Measurements from ENCODE around the gene SELE. TPM values are rescaled to one million over a fixed set of nuclear protein-coding genes. Genes with fewer than 3 reads are reported as not detected.

Gene SELE, protein sequence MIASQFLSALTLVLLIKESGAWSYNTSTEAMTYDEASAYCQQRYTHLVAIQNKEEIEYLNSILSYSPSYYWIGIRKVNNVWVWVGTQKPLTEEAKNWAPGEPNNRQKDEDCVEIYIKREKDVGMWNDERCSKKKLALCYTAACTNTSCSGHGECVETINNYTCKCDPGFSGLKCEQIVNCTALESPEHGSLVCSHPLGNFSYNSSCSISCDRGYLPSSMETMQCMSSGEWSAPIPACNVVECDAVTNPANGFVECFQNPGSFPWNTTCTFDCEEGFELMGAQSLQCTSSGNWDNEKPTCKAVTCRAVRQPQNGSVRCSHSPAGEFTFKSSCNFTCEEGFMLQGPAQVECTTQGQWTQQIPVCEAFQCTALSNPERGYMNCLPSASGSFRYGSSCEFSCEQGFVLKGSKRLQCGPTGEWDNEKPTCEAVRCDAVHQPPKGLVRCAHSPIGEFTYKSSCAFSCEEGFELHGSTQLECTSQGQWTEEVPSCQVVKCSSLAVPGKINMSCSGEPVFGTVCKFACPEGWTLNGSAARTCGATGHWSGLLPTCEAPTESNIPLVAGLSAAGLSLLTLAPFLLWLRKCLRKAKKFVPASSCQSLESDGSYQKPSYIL
- total RNA-seq: not detected

DNA sequence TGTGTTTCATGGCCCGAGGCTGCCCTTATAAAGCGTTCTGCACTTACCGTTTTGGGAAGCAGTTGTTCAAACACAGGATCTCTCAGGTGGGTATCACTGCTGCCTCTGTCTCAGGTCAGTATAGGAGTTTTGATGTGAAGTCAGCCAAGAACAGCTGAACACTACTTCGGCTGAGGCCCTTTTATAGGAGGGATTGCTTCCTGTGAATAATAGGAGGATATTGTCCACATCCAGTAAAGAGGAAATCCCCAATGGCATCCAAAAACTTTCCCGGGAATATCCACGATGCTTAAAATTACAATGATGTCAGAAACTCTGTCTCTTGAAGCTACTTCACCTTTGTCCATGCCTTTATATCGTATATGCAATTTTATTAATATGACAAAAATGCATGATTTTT lies at the start of gene SELE:
Gene SELE, minus strand, starts transcription at position 156 of the 400 bp plus-strand sequence. CDS start 467 bp downstream, outside the sequence.
- no peaks in the 10 kb centered on the region for H3K4me1 Mint-ChIP-seq
- ATAC-seq (replicated peaks): no peak
- H3K36me3 Mint-ChIP-seq (ENCODE audit: low read depth): no peaks in the 10 kb centered on the region
- no peaks in the 10 kb centered on the region for H3K9me3 Mint-ChIP-seq
- peaks cover 20% of the 10 kb centered on the region for H3K27me3 Mint-ChIP-seq
- H3K4me3 Mint-ChIP-seq: no peak within 1 kb of the TSS
- H3K27ac Mint-ChIP-seq: no peak within 1 kb of the TSS

DNA sequence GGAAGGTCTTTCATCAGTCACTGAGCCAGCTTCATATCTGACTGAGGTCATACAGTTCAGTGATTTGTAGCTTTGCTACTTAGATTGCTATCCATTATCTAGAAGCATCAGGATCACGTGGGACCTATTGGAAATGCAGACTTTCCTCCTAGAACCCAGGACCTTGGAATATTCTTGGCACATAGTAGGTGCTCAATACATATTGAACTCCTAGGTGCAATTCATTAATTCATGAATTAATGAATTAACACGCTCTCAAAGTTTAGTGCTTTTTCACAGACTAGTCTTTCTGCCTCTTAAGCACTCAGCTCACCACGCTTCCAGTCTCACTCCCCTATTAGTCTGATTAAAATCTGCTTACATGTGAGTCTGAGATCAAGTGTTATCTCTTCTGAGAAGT lies 48.7 kb upstream of the SELE start:
- Mint-ChIP-seq H3K36me3 (ENCODE audit: low read depth) (no peaks in the 10 kb centered on the region), H3K4me1 (no peaks in the 10 kb centered on the region), H3K4me3 (no peak overlapping the region), H3K27ac (no peak overlapping the region), H3K9me3 (no peaks in the 10 kb centered on the region), H3K27me3 (peaks cover 29% of the 10 kb centered on the region)
- ATAC-seq (replicated peaks): no peak

DNA sequence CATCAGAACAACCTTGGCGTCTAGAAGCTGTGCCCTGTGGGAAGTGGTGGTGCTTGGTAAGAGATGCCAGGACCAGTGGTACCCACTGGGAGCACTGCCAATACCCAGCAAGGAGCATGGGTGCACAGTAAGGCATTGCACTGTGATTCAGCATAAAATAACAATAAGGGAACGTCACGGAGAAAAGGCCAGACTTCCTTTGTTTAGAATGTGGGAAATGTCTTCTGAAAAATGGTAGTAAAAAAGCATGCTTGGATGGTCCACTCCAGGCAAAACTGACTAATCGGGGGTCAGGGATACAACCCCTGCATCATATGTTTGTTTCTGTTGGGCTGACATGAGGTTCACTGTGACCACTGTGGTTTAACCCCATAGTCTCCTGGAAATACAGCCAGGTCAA lies 46.1 kb upstream of the SELE start:
- ATAC-seq (replicated peaks): no peak
- Mint-ChIP-seq H3K36me3 (ENCODE audit: low read depth) (no peaks in the 10 kb centered on the region), H3K27me3 (peaks cover 21% of the 10 kb centered on the region), H3K9me3 (no peaks in the 10 kb centered on the region), H3K4me1 (no peaks in the 10 kb centered on the region), H3K4me3 (no peak overlapping the region), H3K27ac (no peak overlapping the region)

DNA sequence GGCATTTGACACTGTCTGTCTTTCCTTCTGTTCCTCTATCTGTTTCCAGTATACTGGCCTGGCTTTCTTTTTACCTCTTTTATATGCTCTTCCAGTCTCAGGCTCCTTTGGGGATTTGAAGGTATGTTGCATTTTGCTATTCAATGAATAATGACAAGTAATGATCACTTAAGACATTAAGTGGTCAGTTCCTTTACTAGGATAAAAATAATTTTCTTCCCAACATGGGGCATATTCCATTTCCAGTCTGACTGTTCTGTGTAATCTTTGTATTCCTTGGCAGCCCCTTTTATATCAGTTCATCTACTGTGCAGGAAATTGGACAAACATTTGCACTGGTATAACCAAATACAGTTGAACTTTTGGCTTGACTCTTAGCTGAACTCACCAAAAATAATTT lies 45.3 kb upstream of the SELE start:
- no peak for ATAC-seq (replicated peaks)
- no peaks in the 10 kb centered on the region for H3K9me3 Mint-ChIP-seq
- no peaks in the 10 kb centered on the region for H3K4me1 Mint-ChIP-seq
- no peak overlapping the region for H3K4me3 Mint-ChIP-seq
- H3K36me3 Mint-ChIP-seq (ENCODE audit: low read depth): no peaks in the 10 kb centered on the region
- peaks cover 16% of the 10 kb centered on the region for H3K27me3 Mint-ChIP-seq
- H3K27ac Mint-ChIP-seq: no peak overlapping the region

DNA sequence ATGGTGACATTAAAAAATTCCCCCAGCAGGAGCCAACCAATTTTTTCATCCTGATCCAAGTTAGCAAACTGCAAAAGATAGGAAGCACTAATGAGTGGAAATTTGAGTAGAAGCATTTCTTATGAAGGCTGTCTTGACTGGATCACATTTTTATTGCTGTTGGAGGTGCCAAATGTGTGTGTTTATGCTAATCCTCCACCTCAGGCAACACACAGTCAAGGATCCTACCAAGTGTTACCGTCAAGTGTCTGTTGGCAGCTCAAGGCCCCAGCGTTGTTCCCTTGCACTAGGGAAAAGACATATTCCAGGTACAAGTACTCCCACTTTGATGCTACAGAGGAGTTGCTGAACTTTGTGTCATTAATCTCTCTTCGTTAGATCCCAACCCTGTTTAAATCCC lies 42.6 kb upstream of the SELE start:
- no peak overlapping the region for H3K27ac Mint-ChIP-seq
- no peak for ATAC-seq (replicated peaks)
- H3K4me3 Mint-ChIP-seq: no peak overlapping the region
- H3K36me3 Mint-ChIP-seq (ENCODE audit: low read depth): no peaks in the 10 kb centered on the region
- H3K4me1 Mint-ChIP-seq: no peaks in the 10 kb centered on the region
- H3K27me3 Mint-ChIP-seq: peaks cover 4% of the 10 kb centered on the region
- H3K9me3 Mint-ChIP-seq: no peaks in the 10 kb centered on the region

DNA sequence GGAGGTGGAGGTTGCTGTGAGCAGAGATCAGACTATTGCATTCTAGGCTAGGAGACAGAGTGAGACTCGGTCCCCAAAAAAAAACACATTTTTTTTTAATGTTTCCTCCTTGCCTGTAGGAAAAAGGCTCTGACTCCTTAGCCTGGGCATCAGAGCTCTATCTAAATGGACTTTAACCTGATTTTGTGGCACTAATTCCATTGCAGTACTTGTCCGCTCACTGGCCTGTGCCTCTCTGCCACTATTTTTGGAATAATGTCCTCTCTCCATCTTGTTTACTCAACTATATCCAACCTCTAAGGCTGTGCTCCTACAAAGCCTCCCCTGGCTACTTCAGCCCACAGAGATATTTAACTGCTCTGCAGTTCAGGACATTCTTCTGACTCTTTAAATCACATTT lies 34.3 kb upstream of the SELE start:
- Mint-ChIP-seq H3K36me3 (ENCODE audit: low read depth) (no peaks in the 10 kb centered on the region), H3K4me3 (no peak overlapping the region), H3K4me1 (no peaks in the 10 kb centered on the region), H3K27me3 (peaks cover 4% of the 10 kb centered on the region), H3K27ac (no peak overlapping the region), H3K9me3 (no peaks in the 10 kb centered on the region)
- no peak for ATAC-seq (replicated peaks)

DNA sequence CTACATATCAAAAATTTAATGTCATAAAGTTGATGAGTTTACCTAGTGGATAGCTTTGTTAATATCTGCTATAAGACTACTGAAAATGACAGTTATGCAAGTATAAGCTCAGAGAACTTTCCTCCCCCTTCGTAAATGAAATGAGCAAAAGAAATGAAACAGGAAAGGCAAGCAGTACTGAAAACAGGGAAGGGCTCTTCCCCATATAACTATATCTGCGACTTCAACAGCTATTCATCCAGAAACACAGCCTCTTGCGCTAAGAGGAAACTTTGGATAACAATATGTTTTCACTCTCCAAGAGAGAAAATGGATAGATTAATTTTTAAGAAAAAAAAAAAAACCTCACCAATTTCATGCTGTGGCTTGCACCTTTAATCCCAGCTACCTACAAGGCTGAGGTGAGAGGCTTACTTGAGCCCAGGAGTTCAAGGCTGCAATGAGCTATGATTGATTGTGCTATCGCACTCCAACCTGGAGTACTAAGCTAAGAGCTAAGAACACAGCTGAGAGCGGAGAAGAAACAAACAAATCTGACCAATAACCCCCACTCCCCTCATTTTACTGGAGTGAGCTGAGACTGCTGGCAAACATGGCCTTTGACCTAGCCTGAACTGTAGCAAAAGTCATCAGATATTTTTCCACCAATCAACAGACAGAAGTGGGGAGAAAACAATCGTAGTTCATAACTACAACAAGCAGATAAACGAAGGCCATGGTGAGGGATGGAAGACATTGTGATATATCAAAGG lies 31.9 kb upstream of the SELE start:
- H3K4me3 Mint-ChIP-seq: no peak overlapping the region
- no peaks in the 10 kb centered on the region for H3K4me1 Mint-ChIP-seq
- H3K27me3 Mint-ChIP-seq: peaks cover 4% of the 10 kb centered on the region
- no peak overlapping the region for H3K27ac Mint-ChIP-seq
- no peak for ATAC-seq (replicated peaks)
- H3K36me3 Mint-ChIP-seq (ENCODE audit: low read depth): no peaks in the 10 kb centered on the region
- H3K9me3 Mint-ChIP-seq: no peaks in the 10 kb centered on the region

DNA sequence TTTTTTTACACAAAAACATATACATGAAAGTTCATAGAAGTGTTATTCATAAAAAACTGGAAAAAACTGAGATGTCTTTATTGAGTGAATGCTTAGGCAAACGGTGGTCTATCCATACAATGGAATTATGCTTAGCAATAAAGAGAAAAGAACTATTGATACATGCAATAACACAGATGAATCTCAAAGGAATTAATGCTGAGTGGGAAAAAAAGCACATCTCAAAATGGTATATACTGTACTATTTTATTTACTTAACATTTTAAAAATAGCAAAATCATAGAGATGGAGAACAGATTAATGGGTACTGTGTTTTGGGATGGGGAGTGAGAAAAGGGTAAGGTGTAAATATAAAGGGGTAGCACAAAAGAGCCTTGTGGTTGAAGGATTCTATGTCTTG lies 31.0 kb upstream of the SELE start:
- Mint-ChIP-seq H3K9me3 (no peaks in the 10 kb centered on the region), H3K27ac (no peak overlapping the region), H3K4me3 (no peak overlapping the region), H3K36me3 (ENCODE audit: low read depth) (no peaks in the 10 kb centered on the region), H3K27me3 (peaks cover 4% of the 10 kb centered on the region), H3K4me1 (no peaks in the 10 kb centered on the region)
- ATAC-seq (replicated peaks): no peak

DNA sequence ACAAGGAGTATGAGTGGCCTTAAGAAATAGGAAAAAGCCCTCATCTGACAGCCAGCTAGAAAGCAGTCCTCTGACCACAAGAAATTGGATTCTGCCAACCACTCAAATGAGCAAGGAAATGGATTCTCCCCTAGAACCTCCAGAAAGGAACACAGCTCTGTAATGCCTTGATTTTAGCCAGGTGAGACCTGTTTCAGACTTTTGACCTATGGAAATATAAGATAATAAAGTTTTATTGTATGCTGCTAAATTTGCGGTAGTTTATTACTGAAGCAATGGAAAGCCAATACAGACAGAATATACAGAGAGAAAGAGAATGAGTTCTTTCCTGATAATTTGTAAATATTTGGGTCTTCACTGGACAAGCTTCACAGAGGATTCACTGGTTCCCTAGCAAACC lies 28.8 kb upstream of the SELE start:
- H3K4me3 Mint-ChIP-seq: no peak overlapping the region
- H3K36me3 Mint-ChIP-seq (ENCODE audit: low read depth): no peaks in the 10 kb centered on the region
- H3K27me3 Mint-ChIP-seq: peaks cover 6% of the 10 kb centered on the region
- no peak overlapping the region for H3K27ac Mint-ChIP-seq
- no peaks in the 10 kb centered on the region for H3K4me1 Mint-ChIP-seq
- ATAC-seq (replicated peaks): no peak
- H3K9me3 Mint-ChIP-seq: no peaks in the 10 kb centered on the region

DNA sequence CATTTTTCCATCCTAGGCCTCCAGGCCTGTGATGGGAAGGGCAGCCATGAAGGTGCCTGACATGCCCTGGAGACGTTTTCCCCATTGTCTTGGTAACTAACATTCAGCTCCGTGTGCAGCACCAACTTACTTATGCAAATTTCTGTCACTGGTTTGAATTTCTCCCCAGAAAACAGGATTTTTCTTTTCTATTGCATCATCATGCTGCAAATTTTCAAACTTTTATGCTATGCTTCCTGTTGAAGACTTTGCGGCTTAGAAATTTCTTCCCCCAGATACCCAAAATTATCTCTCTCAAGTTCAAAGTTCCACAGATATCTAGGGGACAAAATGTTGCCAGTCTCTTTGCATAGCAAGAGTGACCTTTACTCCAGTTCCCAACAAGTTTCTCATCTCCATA lies 25.2 kb upstream of the SELE start:
- Mint-ChIP-seq H3K36me3 (ENCODE audit: low read depth) (no peaks in the 10 kb centered on the region), H3K27me3 (peaks cover 12% of the 10 kb centered on the region), H3K9me3 (no peaks in the 10 kb centered on the region), H3K4me3 (no peak overlapping the region), H3K27ac (no peak overlapping the region), H3K4me1 (no peaks in the 10 kb centered on the region)
- ATAC-seq (replicated peaks): no peak

DNA sequence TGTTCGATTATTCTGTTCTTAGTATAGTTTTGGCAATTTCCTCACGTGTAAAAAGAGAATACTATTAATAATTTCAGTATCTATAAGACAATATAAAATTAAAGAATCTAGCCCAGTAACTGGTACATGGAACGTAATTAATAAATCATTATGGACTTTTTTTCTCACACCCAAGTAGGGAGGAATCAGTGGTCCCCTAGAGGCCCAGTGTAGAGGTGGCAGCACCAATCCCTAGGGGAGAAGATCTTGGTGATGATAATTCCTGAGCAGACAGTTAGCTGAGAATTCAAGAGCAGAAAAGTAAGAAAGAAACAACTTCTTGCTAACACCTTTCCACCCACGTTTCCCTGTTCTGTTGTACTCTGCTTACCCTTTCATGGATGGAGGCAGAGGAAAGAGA lies 19.7 kb upstream of the SELE start:
- Mint-ChIP-seq H3K4me3 (no peak overlapping the region), H3K27ac (no peak overlapping the region), H3K36me3 (ENCODE audit: low read depth) (no peaks in the 10 kb centered on the region), H3K4me1 (no peaks in the 10 kb centered on the region), H3K27me3 (peaks cover 15% of the 10 kb centered on the region), H3K9me3 (no peaks in the 10 kb centered on the region)
- no peak for ATAC-seq (replicated peaks)

DNA sequence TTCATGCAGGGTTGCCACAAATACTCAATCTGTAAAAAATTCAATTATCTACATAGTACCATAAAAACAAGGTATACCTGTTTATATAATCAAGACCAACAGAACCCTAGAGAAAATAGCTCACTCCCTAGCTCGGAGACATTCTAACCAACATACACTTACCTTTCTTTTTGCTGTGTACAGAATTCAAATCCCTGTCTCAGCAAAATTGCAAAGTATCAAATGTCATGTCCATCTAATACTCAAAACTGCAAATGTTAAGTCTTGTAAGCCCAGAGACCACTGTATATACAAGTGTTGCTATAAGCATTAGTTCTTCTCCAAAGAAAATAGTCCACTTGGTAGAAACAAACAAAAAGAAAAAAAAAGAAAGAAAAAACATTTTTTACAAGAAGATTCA lies 16.2 kb upstream of the SELE start:
- H3K36me3 Mint-ChIP-seq (ENCODE audit: low read depth): no peaks in the 10 kb centered on the region
- no peaks in the 10 kb centered on the region for H3K9me3 Mint-ChIP-seq
- H3K27me3 Mint-ChIP-seq: peaks cover 7% of the 10 kb centered on the region
- no peak for ATAC-seq (replicated peaks)
- no peaks in the 10 kb centered on the region for H3K4me1 Mint-ChIP-seq
- no peak overlapping the region for H3K4me3 Mint-ChIP-seq
- H3K27ac Mint-ChIP-seq: no peak overlapping the region

DNA sequence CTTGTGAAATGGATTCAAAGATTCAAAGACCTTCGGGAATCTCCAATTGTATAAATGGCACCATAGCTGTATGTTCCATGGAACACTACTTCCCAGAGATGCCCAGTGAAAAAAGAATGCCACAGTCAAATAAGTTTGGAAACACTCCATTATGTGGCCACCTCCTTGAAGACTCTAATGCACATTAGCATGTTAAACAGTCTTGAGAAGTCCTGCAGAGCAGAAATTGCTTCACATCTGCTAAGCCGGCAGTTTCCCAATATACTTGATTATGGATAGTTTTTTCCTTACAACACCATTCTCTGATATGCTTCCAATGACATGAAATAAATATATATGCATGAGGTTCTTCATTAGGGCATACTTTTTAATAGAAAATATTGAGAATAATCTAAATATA lies 12.7 kb upstream of the SELE start:
- no peak overlapping the region for H3K27ac Mint-ChIP-seq
- no peak overlapping the region for H3K4me3 Mint-ChIP-seq
- no peaks in the 10 kb centered on the region for H3K4me1 Mint-ChIP-seq
- H3K36me3 Mint-ChIP-seq (ENCODE audit: low read depth): no peaks in the 10 kb centered on the region
- H3K27me3 Mint-ChIP-seq: peaks cover 3% of the 10 kb centered on the region
- no peaks in the 10 kb centered on the region for H3K9me3 Mint-ChIP-seq
- ATAC-seq (replicated peaks): no peak

DNA sequence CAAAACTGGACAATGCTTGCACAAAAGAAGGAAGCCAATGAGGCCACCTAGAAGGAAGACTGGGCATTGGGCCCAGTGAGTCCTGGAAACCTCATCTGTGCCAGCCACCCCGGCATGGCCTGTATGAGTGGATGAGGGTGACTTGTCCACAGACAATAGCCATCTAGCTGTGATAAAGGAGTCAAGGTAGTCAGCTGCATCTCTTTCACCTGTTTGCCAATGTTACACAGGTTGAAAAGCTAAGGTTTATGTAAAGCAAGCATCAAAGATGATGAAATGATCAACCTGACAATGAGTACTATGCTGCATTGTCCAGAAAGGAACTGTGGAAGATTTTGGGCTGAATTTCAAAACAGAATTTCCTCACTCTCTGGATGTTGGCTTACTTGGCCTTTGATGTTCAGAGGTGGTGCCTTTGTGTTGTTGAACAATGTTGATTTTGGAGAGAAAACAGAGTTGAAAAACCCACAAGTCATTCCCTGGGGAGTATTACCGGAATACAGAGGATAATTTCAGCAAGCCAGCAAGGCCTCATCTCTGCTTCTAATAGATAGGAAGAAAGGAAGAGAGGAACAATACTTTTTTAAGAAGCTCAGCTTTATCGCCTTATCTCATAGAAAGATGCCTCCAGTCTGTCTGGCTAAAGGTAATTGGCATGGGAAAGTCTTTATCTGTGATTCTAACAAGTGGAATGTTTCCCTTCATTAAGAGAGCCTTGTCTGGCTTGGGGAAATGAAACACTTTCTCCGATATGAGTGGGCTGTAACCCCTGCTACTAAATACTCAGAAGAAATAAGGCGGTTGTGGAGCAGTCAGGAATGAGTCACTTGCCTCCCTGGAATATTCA lies 11.4 kb upstream of the SELE start:
- H3K4me1 Mint-ChIP-seq: no peaks in the 10 kb centered on the region
- no peaks in the 10 kb centered on the region for H3K36me3 Mint-ChIP-seq (ENCODE audit: low read depth)
- H3K27me3 Mint-ChIP-seq: peaks cover 4% of the 10 kb centered on the region
- ATAC-seq (replicated peaks): no peak
- H3K9me3 Mint-ChIP-seq: no peaks in the 10 kb centered on the region
- H3K27ac Mint-ChIP-seq: no peak overlapping the region
- no peak overlapping the region for H3K4me3 Mint-ChIP-seq
